Liver (tissue), 3 donors: ENCODE results near the gene GRAMD4.

Experiments used
- EGR1 ChIP-seq, 2 donors: IDR thresholded peaks; 2 replicates each; pipeline ENCODE4 v1.6.1; 2016 to 2018; ENCODE audit warnings: antibody characterized with exemption in 2 of 2, low read depth in 2 of 2
- FOXA1 ChIP-seq: IDR thresholded peaks from 2 replicates; pipeline ENCODE4 v1.6.1; 2016; ENCODE audit warnings: antibody characterized with exemption
- GABPA ChIP-seq, 2 donors: IDR thresholded peaks in 1 of 2; conservative IDR thresholded peaks in 1 of 2; 2 replicates each; pipeline ENCODE4 v1.6.1; 2016; ENCODE audit warnings: antibody characterized with exemption in 2 of 2, mild to moderate bottlenecking in 1 of 2, moderate library complexity in 1 of 2
- RAD21 ChIP-seq, 2 donors: IDR thresholded peaks; 2 replicates each; pipeline ENCODE4 v1.6.1; 2016; ENCODE audit warnings: antibody characterized with exemption in 2 of 2, mild to moderate bottlenecking in 2 of 2
- SP1 ChIP-seq: IDR thresholded peaks from 2 replicates; pipeline ENCODE4 v1.6.1; 2018; ENCODE audit warnings: antibody characterized with exemption, mild to moderate bottlenecking
- YY1 ChIP-seq: IDR thresholded peaks from 2 replicates; pipeline ENCODE4 v1.6.1; 2016; ENCODE audit warnings: antibody characterized with exemption, mild to moderate bottlenecking
- TF ChIP-seq, protein P1 (sequence below): IDR thresholded peaks from 2 replicates; pipeline ENCODE4 v1.6.1; 2016; ENCODE audit warnings: antibody characterized with exemption
- TF ChIP-seq, protein P2 (sequence below): fragments of 150-350 bp; IDR thresholded peaks from 2 replicates; pipeline ENCODE4 v1.5.1; 2017; ENCODE audit warnings: improper control_type of control experiment, low read depth, low read length; ENCODE audit not compliant: missing input control
- TF ChIP-seq, protein P3 (sequence below): IDR thresholded peaks from 2 replicates; pipeline ENCODE4 v1.6.1; 2016; ENCODE audit warnings: antibody characterized with exemption, mild to moderate bottlenecking
- TF ChIP-seq, protein P4 (sequence below): IDR thresholded peaks from 2 replicates; pipeline ENCODE4 v1.6.1; 2016; ENCODE audit warnings: antibody characterized with exemption
- donor health status: healthy.
- donor health status: healthy.

DNA sequence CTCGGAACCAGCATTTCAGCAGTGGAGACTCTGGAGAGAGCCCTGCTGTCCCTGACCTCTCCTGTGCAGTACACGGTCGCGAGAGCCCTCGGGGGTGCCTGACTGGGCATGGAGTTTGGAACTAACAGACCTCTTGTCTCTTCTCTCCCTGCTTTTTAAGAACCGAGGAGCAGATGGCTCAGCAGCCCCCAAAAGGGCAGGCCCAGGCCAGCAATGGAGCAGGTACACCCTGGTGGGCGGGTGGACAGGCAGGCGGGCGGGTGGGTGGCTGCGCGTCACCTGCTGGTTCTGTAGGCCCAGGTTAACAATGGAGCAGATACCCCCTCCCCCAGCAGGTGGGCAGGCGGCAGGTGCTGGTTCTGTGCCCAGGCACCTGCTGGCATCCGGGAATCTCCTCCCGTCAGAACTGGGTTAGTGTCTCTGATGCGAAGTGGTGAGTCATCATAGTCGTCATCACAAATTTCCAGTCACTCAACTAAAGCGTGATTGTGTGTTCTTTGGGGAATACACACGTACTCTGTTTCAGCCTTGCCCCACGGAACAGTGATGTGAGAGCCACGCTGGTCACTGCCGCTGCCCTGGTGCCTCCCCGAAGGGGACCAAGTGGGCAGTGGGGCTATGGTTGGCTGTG is 41.1 kb downstream of the GRAMD4 start:
- TF ChIP-seq, protein P1, sequence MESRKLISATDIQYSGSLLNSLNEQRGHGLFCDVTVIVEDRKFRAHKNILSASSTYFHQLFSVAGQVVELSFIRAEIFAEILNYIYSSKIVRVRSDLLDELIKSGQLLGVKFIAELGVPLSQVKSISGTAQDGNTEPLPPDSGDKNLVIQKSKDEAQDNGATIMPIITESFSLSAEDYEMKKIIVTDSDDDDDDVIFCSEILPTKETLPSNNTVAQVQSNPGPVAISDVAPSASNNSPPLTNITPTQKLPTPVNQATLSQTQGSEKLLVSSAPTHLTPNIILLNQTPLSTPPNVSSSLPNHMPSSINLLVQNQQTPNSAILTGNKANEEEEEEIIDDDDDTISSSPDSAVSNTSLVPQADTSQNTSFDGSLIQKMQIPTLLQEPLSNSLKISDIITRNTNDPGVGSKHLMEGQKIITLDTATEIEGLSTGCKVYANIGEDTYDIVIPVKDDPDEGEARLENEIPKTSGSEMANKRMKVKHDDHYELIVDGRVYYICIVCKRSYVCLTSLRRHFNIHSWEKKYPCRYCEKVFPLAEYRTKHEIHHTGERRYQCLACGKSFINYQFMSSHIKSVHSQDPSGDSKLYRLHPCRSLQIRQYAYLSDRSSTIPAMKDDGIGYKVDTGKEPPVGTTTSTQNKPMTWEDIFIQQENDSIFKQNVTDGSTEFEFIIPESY: no peak
- no peak for TF ChIP-seq EGR1 (IDR thresholded peaks at IDR 0.05; ENCODE audit: low read depth in 2 of 2)
- TF ChIP-seq, protein P2, sequence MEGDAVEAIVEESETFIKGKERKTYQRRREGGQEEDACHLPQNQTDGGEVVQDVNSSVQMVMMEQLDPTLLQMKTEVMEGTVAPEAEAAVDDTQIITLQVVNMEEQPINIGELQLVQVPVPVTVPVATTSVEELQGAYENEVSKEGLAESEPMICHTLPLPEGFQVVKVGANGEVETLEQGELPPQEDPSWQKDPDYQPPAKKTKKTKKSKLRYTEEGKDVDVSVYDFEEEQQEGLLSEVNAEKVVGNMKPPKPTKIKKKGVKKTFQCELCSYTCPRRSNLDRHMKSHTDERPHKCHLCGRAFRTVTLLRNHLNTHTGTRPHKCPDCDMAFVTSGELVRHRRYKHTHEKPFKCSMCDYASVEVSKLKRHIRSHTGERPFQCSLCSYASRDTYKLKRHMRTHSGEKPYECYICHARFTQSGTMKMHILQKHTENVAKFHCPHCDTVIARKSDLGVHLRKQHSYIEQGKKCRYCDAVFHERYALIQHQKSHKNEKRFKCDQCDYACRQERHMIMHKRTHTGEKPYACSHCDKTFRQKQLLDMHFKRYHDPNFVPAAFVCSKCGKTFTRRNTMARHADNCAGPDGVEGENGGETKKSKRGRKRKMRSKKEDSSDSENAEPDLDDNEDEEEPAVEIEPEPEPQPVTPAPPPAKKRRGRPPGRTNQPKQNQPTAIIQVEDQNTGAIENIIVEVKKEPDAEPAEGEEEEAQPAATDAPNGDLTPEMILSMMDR: no peak
- TF ChIP-seq FOXA1: no peak
- no peak for TF ChIP-seq RAD21 (IDR thresholded peaks at IDR 0.05)
- no peak for TF ChIP-seq YY1
- no peak for TF ChIP-seq SP1
- TF ChIP-seq, protein P3, sequence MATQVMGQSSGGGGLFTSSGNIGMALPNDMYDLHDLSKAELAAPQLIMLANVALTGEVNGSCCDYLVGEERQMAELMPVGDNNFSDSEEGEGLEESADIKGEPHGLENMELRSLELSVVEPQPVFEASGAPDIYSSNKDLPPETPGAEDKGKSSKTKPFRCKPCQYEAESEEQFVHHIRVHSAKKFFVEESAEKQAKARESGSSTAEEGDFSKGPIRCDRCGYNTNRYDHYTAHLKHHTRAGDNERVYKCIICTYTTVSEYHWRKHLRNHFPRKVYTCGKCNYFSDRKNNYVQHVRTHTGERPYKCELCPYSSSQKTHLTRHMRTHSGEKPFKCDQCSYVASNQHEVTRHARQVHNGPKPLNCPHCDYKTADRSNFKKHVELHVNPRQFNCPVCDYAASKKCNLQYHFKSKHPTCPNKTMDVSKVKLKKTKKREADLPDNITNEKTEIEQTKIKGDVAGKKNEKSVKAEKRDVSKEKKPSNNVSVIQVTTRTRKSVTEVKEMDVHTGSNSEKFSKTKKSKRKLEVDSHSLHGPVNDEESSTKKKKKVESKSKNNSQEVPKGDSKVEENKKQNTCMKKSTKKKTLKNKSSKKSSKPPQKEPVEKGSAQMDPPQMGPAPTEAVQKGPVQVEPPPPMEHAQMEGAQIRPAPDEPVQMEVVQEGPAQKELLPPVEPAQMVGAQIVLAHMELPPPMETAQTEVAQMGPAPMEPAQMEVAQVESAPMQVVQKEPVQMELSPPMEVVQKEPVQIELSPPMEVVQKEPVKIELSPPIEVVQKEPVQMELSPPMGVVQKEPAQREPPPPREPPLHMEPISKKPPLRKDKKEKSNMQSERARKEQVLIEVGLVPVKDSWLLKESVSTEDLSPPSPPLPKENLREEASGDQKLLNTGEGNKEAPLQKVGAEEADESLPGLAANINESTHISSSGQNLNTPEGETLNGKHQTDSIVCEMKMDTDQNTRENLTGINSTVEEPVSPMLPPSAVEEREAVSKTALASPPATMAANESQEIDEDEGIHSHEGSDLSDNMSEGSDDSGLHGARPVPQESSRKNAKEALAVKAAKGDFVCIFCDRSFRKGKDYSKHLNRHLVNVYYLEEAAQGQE: no peak
- TF ChIP-seq, protein P4, sequence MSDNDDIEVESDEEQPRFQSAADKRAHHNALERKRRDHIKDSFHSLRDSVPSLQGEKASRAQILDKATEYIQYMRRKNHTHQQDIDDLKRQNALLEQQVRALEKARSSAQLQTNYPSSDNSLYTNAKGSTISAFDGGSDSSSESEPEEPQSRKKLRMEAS: no peak
- TF ChIP-seq GABPA (IDR thresholded peaks at IDR 0.05 in 1 of 2, conservative IDR thresholded peaks at IDR 0.05 in 1 of 2): no peak
